WERI-Rb-1 (cell line): ENCODE results near the gene CDC26.
A peak's percentile ranks its signal among the peaks of the same experiment; 100 is the strongest.
"Not testable (repeated sequence)": the region's sequence is repeated elsewhere in the genome, so short reads cannot be mapped to it uniquely, and the experiment has no call there.

Experiments
- DNase-seq: peaks from one replicate; pipeline ENCODE4 v3.0.0-alpha.2; 2020
- H3K27ac ChIP-seq: fragments of 250-450 bp; sonication (Bioruptor Pico); 2 replicates; pipeline ENCODE4 v1.5.1; 2020; ENCODE audit warnings: mild to moderate bottlenecking, moderate library complexity
- H3K27me3 ChIP-seq: fragments of 250-450 bp; sonication (Bioruptor Pico); 2 replicates; pipeline ENCODE4 v1.5.1; 2021; ENCODE audit warnings: mild to moderate bottlenecking, low read depth, moderate library complexity; ENCODE audit not compliant: insufficient read depth, severe bottlenecking
- H3K36me3 ChIP-seq: fragments of 250-450 bp; sonication (Bioruptor Pico); 2 replicates; pipeline ENCODE4 v1.5.1; 2020; ENCODE audit warnings: mild to moderate bottlenecking, moderate library complexity
- H3K4me3 ChIP-seq: 2 replicates; pipeline ENCODE4 v1.5.1; 2011; ENCODE audit warnings: low read depth, mild to moderate bottlenecking, control low read depth, low read length
- H3K9me3 ChIP-seq: fragments of 250-450 bp; sonication (Bioruptor Pico); 2 replicates; pipeline ENCODE4 v1.5.1; 2021; ENCODE audit warnings: mild to moderate bottlenecking, moderate library complexity; ENCODE audit not compliant: severe bottlenecking
- TF ChIP-seq, protein P1 (sequence below): IDR thresholded peaks from 2 replicates; pipeline ENCODE4 v1.5.1; 2011; ENCODE audit warnings: low read depth, mild to moderate bottlenecking, control low read depth, inconsistent platforms, low read length

CDC26 gene

DNA sequence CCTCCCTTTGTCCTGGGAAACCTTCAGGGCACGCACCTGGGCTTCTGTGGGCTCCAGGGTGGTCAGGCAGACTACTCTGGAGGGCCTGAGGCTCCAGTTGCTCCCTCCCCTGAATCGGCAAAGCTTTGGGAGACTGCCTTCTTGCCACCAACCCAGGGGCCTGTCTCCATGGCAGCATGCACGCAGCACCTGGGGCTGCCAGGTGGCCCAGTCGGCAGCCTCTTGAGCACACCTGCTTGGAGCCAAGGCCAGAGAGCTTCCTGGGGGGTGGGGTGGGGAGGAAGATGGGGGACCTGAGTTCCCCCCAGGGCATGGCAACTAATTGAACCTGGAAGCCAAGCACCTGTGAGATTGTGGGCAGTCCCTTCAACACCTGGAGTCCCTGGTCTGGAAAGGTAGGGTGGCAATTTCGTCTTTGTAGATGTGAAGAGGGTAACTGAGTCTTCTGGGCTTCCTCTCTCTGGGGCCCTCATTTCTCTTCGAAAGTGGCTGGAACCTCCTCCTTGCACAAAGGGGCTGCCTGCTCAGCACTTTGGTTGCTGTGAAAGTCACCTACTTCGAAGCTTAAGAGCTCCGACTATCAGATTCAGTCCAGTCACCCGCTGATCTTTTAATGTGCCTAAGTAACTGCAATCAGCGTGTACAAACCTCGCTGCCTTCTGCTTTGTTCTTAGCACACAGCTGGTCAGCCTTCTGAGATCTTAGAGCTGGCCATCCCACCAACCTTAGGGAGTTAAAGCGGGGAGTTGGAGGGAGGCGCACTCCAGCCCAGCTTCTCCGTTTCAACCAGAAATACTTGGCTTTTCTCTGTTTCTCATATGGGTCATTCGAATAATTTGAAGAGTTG, 23.8 kb upstream of the CDC26 start:
- H3K27ac ChIP-seq = peak overlapping the region; percentile 95
- H3K4me3 ChIP-seq = peak overlapping the region; percentile 42
- peak; percentile 92 for DNase-seq
- H3K36me3 ChIP-seq = peaks cover under 1% of the 10 kb centered on the region
- no peaks in the 10 kb centered on the region for H3K9me3 ChIP-seq
- no peaks in the 10 kb centered on the region for H3K27me3 ChIP-seq
- TF ChIP-seq, protein P1, sequence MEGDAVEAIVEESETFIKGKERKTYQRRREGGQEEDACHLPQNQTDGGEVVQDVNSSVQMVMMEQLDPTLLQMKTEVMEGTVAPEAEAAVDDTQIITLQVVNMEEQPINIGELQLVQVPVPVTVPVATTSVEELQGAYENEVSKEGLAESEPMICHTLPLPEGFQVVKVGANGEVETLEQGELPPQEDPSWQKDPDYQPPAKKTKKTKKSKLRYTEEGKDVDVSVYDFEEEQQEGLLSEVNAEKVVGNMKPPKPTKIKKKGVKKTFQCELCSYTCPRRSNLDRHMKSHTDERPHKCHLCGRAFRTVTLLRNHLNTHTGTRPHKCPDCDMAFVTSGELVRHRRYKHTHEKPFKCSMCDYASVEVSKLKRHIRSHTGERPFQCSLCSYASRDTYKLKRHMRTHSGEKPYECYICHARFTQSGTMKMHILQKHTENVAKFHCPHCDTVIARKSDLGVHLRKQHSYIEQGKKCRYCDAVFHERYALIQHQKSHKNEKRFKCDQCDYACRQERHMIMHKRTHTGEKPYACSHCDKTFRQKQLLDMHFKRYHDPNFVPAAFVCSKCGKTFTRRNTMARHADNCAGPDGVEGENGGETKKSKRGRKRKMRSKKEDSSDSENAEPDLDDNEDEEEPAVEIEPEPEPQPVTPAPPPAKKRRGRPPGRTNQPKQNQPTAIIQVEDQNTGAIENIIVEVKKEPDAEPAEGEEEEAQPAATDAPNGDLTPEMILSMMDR = no peak

DNA sequence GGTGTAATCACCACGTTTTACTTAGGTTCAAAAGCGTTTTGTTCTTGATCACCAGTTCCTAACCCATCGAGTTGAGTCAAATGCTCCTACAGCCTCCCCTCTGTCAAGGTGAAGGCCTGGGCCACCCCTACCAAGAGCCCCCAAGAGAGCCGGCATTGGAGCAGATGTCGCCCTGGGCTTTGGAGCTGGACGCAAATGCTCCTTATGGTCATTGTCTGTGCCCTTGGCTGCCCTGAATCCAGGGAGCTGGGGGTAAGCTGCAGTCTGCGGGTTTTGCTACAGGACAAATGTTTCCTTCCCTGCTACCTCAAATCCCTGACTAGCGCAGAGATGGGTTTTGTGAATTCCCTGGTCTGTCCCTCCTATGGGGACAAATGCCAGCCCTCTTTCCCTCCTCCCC, 22.9 kb upstream of the CDC26 start:
- Histone ChIP-seq H3K9me3 (no peaks in the 10 kb centered on the region), H3K27me3 (no peaks in the 10 kb centered on the region), H3K4me3 (peak overlapping the region; percentile 36), H3K36me3 (peaks cover 9% of the 10 kb centered on the region), H3K27ac (peak overlapping the region; percentile 95)
- TF ChIP-seq, protein P1 = no peak
- peak; percentile 96 for DNase-seq

DNA sequence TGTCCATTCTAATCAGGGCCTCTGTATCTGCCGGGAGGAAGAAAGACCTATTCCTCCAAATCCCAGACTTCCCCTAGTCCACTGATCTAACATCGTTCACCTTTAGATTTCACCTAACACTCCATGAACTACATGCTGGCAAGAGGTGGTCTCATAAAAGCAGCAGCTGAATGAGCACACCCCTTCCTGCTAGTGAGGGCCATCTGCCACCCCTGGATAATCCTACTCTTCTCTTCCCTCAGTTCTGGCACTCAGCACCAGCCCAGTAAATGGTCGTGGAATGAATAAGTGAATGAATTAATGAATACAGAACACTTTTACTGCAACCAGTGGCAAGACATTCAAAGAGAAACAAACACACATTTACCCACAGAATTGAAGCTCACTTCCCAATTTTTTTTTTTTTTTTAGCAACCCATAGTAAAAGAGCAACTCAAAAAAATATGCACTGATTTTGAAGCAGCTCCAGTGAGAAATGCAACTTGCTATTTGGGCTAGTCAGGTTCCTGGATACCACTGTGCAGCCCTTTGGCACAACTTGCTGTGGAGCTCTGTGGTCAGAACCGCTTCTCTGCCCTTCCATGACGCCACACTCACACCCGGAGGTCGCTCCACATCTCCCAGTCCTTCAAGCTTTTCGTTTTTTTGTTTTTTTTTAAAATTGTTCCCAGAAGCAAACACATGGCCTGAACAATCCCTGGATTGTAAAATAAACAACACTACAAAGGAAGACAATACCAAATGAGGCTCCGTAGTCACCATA, 21.6 kb upstream of the CDC26 start:
- TF ChIP-seq, protein P1 = no peak
- peaks cover 22% of the 10 kb centered on the region for H3K36me3 ChIP-seq
- H3K27ac ChIP-seq = peak overlapping the region; percentile 95

DNA sequence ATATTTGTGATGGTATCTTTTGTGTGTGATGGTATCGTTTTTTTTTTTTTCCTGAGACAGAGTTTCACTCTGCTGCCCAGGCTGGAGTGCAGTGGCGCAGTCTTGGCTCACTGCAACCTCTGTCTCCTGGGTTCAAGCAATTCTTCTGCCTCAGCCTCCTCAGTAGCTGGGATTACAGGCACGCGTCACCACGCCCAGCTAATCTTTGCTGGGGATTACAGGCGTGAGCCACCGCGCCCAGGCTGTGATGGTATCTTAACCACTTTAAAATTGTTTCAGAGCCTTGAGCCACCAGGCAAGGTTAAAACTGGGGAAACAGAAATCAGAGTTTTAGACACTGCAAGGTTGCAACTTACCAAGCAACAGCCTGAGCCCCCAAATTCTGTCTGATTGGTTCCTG, 20.9 kb upstream of the CDC26 start:
- Histone ChIP-seq H3K36me3 (peaks cover 29% of the 10 kb centered on the region), H3K4me3 (peak overlapping the region; percentile 41), H3K27ac (peak overlapping the region; percentile 95)
- not testable (repeated sequence) for H3K9me3 ChIP-seq, H3K27me3 ChIP-seq
- DNase-seq = peak; percentile 88

More for the DNA sequence above, 21.6 kb upstream of the CDC26 start:
- Histone ChIP-seq H3K9me3 (no peaks in the 10 kb centered on the region), H3K4me3 (peak overlapping the region; percentile 41), H3K27me3 (no peaks in the 10 kb centered on the region)
- peak; percentile 81 for DNase-seq

DNA sequence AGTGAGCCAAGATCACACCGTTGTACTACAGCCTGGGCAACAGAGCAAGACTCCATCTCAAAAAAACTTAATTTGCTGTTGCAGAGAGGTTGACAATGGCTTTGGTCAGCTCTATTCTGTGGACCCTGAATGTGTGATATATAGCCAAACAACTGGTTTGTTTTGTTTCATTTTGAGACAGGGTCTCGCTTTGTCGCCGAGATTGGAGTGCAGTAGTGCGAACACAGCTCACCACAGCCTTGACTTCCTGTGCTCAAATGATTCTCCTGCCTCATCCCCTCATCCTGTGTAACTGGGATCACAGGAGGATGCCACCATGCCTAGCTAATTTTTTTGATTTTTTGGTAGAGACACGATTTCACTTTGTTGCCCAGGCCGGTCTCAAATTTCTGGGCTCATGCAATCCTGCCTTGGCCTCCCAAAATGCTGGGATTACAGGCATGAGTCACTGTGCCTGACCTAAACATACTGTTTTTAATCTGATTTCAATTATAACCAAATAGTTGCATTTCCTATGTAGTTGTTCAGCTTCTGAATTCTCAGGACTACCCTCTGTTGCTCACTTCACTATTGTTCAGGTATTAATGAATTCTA, 18.0 kb upstream of the CDC26 start:
- no peak overlapping the region for H3K4me3 ChIP-seq
- no peaks in the 10 kb centered on the region for H3K9me3 ChIP-seq
- no peak for DNase-seq
- H3K36me3 ChIP-seq = peaks cover 58% of the 10 kb centered on the region
- H3K27ac ChIP-seq = peak overlapping the region; percentile 28; the same call in 1 of the 2 replicates
- no peaks in the 10 kb centered on the region for H3K27me3 ChIP-seq
- TF ChIP-seq, protein P1 = no peak

DNA sequence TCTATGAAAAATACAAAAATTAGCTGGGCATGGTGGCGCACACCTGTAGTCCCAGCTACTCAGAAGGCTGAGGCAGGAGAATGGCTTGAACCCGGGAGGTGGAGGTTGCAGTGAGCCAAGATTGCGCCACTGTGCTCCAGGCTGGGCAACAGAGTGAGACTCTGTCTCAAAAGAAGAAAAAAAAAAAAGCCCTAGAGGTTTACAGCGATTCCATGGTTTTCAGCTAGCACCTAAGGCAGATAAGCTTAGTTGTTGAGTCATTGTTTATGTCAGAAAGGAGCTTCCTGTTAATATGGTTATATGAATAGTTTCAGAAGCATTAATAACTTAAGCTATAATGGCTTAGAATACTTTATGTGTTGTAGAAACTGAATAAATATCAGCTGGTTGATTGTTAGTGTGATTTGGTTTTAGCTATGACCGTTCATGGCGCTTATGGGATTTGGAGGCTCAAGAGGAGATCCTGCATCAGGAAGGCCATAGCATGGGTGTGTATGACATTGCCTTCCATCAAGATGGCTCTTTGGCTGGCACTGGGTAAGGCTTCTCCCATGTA, 14.8 kb upstream of the CDC26 start:
- no peak for DNase-seq
- H3K9me3 ChIP-seq = no peaks in the 10 kb centered on the region
- TF ChIP-seq, protein P1 = no peak
- no peaks in the 10 kb centered on the region for H3K27me3 ChIP-seq
- peaks cover 89% of the 10 kb centered on the region for H3K36me3 ChIP-seq
- no peak overlapping the region for H3K4me3 ChIP-seq
- H3K27ac ChIP-seq = no peak overlapping the region
